Neuron (in vitro differentiated cells): ENCODE measurements around the gene METTL24.

Source experiments
- H2AFZ ChIP-seq: one replicate; pipeline ENCODE4 v1.6.1; 2013; ENCODE audit warnings: low read depth, mild to moderate bottlenecking, inconsistent platforms, low read length, moderate library complexity
- H3K27me3 ChIP-seq: one replicate; pipeline ENCODE4 v1.6.1; 2013; ENCODE audit warnings: low read length; ENCODE audit not compliant: insufficient read depth
- H3K36me3 ChIP-seq: one replicate; pipeline ENCODE4 v1.6.1; 2013; ENCODE audit warnings: low read length; ENCODE audit not compliant: insufficient read depth
- H3K4me1 ChIP-seq: one replicate; pipeline ENCODE4 v1.6.1; 2013; ENCODE audit warnings: low read length; ENCODE audit not compliant: insufficient read depth
- H3K4me3 ChIP-seq: 2 replicates; pipeline ENCODE4 v1.5.1; 2013; ENCODE audit warnings: mild to moderate bottlenecking, low read length, moderate library complexity
- H3K9me3 ChIP-seq: one replicate; pipeline ENCODE4 v1.6.1; 2013; ENCODE audit warnings: low read length

METTL24 gene

DNA sequence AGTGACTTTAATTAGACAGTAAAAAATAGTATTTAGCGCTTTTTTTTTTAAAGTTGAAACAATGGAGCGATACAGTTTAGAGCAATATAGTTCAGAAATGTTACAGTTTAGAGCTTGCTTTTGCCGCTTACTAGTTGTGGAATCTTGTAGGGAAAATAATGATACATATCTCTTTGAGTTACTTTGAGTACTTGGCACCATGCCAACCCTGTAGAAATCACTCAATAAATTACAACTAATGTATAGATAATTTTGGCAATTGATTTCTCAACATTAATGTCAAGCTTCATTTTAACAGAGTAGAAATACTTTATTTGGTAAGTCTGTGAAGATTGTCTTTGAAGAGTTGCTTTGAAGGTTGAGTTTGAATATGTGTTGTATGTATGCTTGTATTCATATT, 150.5 kb downstream of the METTL24 start:
- H3K4me3 ChIP-seq = no peak overlapping the region

DNA sequence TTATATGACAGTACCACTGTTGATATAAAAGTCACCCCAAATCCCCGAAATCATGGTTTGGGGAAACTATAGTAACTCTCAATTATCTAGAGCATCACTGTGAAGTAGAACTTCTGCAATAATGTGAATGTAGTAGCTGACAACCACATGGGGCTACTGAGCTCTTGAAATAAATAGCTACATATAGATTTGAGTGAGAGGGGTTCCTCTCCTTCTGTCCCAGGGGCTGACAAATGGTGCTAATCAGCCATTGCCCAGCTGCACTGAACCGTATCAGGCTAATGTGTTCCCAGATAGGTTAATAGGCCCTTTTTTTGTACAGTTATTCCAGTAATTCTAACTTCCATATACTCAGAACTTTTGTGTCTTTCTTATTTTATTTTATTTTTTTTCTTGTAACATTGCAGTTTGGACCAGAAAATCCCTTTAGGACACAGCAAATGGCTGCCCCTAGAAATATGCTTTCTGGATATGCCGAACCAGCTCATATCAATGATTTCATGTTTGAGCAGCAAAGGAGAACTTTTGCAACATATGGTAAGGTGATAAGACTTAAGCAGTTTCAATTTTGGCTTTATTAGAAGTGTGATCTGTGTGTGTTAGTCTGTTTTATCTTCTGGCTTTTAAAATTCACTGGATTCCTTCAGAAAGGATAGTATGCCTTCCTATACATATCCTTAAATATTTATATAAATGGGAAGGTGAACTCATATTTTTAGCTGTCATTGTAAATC, 156.8 kb downstream of the METTL24 start:
- Histone ChIP-seq H3K27me3 (no peaks in the 10 kb centered on the region), H2AFZ (no peak overlapping the region), H3K9me3 (no peaks in the 10 kb centered on the region), H3K36me3 (peaks cover 5% of the 10 kb centered on the region), H3K4me1 (no peaks in the 10 kb centered on the region), H3K4me3 (no peak overlapping the region)

More for the DNA sequence above, 150.5 kb downstream of the METTL24 start:
- no peaks in the 10 kb centered on the region for H3K9me3 ChIP-seq
- H3K27me3 ChIP-seq = no peaks in the 10 kb centered on the region
- no peak overlapping the region for H2AFZ ChIP-seq
- H3K36me3 ChIP-seq = peaks cover 38% of the 10 kb centered on the region
- no peaks in the 10 kb centered on the region for H3K4me1 ChIP-seq

DNA sequence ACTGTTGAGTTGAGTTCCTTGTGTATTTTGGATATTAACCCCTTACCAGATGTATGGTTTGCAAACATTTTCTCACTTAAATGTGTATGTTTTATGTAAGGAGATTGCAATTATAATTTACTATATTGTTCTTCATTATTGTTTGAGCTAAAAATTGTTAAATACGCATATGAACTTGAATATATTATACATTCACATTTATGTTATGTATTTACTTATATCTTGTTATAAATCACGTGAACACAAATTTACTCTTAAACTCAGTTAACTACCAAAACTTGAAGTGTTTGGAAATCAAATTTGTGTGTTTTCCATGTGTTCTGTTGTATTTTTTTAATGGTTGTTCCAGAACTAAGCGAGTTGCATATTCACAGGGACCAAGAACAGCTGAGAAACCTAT, 159.6 kb downstream of the METTL24 start:
- Histone ChIP-seq H3K4me1 (no peaks in the 10 kb centered on the region), H3K36me3 (peaks cover 18% of the 10 kb centered on the region), H3K27me3 (no peaks in the 10 kb centered on the region), H3K9me3 (no peaks in the 10 kb centered on the region), H3K4me3 (no peak overlapping the region), H2AFZ (no peak overlapping the region)

DNA sequence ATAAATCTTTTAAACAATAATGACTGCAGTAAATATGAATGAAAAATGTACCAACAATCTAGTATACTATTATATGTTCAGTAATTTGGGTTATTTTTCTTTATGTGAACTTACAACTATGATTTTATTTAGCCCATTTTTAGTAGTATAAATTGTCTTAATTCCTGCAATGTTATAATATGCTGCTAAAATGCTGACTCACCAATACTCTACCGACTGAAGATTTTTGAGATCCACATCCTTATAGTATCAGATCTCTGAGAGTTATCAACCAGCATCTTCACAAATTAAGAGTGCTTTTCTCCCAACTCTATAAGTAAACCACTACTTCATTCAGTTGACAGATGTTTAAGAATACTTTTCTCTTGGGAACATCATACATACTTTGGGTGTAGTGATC, 161.3 kb downstream of the METTL24 start:
- peaks cover 21% of the 10 kb centered on the region for H3K36me3 ChIP-seq
- H3K4me1 ChIP-seq = no peaks in the 10 kb centered on the region
- no peak overlapping the region for H2AFZ ChIP-seq
- H3K9me3 ChIP-seq = no peaks in the 10 kb centered on the region
- H3K4me3 ChIP-seq = no peak overlapping the region
- no peaks in the 10 kb centered on the region for H3K27me3 ChIP-seq

DNA sequence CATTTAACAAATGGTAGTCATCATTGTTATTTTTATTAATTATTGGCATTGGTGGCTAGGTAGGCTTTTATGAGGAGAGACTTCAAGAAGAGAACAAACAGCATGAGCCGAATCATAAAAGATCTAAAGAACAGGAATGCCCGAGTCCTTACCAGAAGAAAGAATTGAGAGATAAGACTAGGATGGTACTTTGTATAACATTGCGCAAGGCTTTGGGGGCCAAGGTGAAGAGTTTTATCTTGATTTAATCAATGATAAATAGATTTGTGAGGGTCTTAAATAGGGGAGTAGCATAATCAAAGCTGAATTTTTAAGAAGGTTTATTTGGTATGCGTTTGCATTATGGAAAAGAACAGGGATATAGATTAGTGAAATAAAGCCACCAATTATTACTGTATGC, 162.5 kb downstream of the METTL24 start:
- H3K4me1 ChIP-seq = no peaks in the 10 kb centered on the region
- no peak overlapping the region for H2AFZ ChIP-seq
- no peaks in the 10 kb centered on the region for H3K9me3 ChIP-seq
- peaks cover 21% of the 10 kb centered on the region for H3K36me3 ChIP-seq
- H3K27me3 ChIP-seq = no peaks in the 10 kb centered on the region
- no peak overlapping the region for H3K4me3 ChIP-seq
